T-helper 1 cell treated with Interleukin-12 subunit alpha and Interleukin-12 subunit beta and Interleukin-4 antibody, amounts not matched to agents 30 ng/mL and 1 ng/mL, for 36 hours (primary cell): ENCODE measurements around the gene RNLS. TPM values are rescaled to one million over a fixed set of nuclear protein-coding genes. Genes with fewer than 3 reads are reported as not detected.
"Not testable (repeated sequence)": the region's sequence is repeated elsewhere in the genome, so short reads cannot be mapped to it uniquely, and the experiment has no call there.

Experiments
- intact Hi-C: fragments of 100-400 bp; cut with micrococcal nuclease; formaldehyde crosslinking; loops from one replicate; pipeline ENCODE4 v1.15.1; 2024
- total RNA-seq: library from RNA; stranded (reverse); gene quantifications from 2 replicates; pipeline ENCODE4 v1.2.3, GENCODE V29; 2022

Gene RNLS
- total RNA-seq, 1 donor from 2014 or later = 2.1 TPM

DNA sequence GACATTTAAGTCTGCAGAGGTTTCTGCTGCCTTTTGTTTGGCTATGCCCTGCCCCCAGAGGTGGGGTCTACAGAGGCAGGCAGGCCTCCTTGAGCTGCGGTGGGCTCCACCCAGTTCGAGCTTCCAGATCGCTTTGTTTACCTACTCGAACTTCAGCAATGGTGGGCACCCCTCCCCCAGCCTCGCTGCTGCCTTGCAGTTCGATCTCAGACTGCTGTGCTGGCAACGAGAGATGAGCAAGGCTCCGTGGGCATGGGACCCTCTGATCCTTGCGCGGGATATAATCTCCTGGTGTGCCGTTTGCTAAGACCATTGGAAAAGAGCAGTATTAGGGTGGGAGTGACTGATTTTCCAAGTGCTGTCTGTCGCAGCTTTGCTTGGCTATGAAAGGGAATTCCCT is 227.4 kb downstream of the RNLS start:
- intact Hi-C loops = not testable (repeated sequence)

- intact Hi-C loops = no loop called here
These were observed 235.4 kb downstream of the RNLS start for GRCh38 chr10:88347597-88348304.

DNA sequence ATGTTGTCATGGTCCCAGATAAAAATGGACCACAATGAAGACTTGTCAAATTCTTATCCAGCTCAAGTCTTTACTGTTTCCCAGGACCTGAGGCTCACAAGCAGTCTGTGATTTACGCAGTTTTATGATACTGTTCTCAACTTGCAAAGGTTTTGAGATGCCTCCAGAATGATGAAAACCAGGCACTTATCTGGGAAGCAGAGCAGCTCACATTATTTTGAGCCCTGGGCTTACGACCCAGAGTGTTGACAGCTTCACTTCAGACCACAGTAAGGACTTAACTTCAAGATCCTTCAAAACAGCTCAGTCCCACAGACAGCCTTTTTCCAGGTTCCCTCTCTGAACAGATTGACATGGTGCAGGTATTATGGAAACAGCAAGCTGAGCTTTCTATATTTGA is 236.1 kb downstream of the RNLS start:
- intact Hi-C loops = no loop called here

DNA sequence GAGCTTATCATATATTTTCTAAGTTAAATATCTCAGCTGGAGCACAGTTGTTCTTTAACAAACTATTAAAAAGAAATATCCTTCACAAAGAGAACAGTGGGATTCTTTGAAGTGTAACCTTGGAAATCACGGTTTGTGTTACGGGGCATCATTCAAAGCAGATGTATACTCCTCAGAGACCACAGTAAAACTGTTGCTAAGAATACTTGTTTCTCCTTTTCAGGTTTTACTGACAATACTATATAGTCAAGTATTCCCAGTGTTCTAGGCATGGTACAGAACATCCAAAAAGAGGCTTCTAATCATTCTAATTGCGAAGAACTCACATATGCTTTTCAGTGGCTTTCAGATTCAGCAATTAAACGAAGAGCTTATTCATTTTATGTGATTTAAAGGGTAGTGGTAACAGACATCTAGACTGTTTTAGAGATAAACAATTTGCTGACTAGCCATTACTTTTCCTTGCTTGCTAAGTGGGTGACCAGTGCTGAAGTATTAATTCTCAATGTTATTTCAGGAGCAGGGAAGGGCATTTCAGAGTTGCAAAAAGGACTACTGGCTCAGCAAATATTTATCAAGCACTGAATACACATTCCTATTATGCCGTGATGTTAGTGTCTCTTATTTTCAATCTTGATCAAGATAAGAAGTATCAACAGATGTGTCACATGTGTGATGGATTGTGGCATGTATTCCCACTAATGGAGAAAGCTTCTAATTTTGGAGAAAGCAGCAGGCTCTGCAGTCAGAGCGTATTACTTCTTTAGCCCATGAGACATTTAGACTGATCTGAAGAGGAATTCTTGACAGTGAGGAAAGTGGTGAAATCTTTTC is 236.8 kb downstream of the RNLS start:
- intact Hi-C loops = no loop called here

- intact Hi-C loops = no loop called here
These were observed 239.2 kb downstream of the RNLS start for GRCh38 chr10:88343761-88344484.

DNA sequence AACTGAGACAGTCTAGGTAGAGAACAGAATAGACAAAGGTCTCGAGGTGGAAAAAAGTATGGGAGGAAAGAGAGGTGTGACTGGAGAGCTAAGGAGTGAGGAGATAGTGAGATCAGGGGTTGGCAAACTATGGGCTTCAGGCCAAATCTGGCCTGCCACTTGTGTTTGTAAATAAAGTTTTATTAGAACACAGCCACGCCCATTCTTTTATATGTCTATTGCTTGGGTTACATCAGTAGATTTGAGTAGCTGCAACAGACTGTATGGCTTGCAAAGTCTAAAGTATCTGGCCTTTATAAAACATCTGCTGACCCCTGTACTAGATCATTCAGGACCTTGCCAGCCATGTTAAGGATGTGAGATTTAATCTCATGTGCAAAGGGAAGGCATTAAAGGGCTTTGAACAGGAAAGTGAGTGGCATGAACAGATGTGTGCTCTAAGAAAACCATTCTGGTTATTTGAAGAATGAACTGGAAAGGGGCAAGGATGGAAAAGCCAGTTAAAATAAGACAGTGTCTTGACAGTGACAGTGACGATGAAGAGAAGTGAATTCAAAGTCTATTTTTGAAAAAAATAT is 240.3 kb downstream of the RNLS start:
- intact Hi-C loops = no loop called here

DNA sequence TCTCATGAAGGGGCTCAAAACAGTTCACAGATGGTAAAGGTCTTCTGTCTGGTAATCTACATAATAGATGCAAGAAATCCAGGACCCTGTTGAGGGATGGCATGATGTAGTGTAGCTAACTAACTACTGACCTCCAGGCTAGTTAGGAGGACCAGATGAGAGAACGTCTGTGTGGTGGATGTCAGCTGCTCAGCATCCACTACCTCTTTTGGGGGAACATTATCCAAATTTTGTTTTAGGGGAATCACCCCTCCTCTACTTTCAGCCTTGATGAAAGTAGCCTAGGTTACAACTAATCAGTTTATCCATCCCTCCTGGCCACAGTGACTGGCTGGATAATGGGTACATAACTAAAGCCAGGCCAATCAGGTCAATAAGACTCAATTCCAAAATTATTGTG is 246.0 kb downstream of the RNLS start:
- intact Hi-C loops = no loop called here

- intact Hi-C loops = no loop called here
These were observed 246.8 kb downstream of the RNLS start for GRCh38 chr10:88336334-88336733.

- intact Hi-C loops = no loop called here
These were observed 249.9 kb downstream of the RNLS start for GRCh38 chr10:88333248-88333630.

DNA sequence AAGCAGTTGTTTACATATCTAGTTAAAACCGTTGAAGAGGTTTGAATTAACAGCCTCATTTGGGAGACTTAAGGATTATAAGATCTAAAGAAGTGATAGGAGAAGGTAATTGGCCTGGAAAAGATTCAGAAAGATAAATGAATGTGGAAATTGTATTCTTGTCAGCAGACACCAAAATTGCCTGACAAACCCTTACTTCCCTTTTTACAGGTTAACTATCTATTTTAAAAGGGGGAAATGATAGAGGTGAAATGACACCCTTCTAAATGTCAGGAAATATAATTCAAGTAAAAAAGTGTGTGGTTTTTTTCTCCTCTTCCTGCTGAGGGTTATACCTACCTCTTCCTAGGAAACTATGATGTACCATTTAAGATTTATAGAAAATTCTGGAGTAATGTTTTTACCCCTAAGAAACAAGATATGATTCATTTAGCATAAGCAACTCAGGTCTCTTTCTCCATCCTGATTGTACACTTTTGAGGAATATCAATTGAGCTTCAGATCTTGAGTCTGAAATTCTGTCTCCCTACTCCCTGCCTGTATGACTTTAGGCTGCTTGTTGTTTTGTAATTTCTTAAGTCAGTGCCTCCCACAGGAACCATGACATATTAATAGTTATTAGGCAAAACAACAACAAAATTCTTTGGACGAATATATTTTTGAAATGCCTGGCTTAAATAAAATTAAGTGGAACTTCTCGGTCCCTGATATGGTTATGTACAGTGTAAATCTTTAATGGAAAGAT is 250.4 kb downstream of the RNLS start:
- intact Hi-C loops = no loop called here

DNA sequence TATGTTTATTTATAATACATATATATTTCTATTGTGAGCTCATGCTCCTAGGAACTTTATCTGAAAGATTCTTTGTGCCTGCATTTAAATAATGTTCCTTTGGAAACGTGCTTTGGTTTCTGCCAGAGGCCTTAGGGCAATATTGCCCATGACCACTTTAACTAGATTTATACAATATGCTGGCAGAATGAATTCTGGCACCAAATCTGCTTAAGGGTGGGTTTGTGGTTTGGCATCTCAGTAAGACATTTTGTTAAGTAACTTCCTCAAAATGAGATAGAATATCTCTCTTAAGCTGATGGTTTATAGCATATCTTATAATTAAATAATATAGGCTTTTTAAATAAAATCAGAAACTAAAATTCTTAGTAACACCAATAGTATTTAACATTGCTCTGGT is 252.9 kb downstream of the RNLS start:
- intact Hi-C loops = no loop called here

DNA sequence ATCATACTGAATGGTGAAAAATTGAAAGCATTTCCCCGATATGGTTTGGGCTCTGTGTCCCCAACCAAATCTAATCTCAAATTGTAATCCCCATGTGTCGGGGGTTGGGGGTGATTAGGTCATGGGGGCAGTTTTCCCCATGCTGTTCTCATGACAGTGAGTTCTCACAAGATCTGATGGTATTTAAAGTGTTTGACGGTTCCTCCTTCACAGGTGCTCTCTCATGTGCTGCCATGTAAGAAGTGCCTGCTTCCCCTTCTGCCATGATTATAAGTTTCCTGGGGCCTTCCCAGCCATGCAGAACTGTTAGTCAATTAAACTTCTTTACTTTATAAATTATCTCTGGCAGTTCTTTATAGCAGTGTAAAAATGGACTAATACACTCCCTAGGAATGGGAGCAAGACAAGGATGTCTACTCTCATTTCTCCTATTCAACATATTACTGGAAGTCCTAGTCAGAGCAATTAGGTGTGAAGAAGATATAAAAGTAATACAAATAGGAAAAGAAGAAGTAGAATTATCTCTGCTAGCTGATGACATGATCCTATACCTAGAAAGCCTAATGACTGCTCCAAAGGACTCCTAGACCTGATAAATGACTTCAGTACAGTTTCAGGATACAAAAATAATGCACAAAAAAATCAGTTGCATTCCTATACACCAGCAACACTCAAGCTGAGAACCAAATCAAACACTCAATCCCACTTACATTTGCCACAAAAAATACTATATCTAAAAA is 260.6 kb downstream of the RNLS start:
- intact Hi-C loops = no loop called here

DNA sequence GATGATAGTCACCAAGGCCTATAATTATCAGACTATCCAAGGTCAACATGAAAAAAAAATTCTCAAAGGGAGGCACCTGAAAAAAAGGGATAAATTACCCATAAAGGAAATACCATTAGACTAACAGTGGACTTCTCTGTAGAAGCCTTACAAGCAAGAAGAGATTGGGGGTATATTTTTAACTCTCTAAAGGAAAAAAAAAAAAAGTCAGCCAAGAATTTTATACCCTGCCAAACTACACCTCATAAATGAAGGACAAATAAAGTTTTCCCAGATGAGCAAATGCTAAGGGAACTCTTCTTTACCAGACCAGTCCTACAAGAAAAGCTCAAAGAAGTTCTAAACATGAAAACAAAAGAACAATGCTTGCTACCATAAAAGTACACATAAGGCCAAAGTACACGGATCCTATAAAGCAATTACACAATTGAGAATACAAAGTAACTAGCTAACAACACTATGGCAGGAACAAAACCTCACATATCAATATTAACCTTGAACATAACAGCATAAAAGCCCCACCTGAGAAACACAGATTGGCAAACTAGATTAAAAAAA is 263.1 kb downstream of the RNLS start:
- intact Hi-C loops = loop anchor here (2.0 kb wide), 1 partner anchor 49 kb away; no protein-coding TSS in a partner anchor

DNA sequence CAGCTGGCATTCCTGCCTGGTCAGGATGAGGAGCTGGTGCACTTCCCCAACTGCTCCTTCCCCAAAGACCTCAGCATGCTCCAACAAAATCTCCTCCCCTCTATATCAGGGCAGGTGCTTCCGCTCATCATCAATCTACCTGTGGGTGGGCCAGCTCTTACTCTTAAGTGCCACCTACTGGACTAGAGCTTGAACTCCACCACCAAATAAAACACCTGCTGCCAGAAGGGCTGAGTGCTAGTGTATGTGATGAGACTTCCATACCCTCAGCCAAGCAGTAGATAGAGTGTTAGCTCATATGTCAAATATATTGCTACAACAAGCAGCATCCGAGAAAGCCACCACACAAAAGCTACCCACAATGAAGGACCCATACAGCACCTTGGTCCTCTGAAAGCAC is 264.3 kb downstream of the RNLS start:
- intact Hi-C loops = no loop called here

DNA sequence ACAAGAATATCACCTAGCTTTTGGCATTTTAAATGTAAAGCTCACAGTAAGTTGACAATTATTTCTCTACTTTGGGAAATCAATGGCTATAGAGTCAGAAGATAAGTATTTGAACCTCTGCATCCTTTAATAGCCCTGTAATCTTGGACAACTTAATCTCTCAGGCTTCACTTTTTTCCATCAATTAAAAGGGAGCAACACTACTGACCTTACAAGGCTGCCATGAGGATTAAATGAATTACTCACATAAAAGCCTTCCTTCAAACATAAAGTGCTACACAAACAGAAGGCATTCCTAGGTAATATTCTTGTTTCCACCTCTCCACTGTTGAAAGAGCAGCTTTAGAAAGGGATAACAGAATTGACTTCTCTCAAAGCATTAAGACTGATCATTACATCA is 266.0 kb downstream of the RNLS start:
- intact Hi-C loops = no loop called here

DNA sequence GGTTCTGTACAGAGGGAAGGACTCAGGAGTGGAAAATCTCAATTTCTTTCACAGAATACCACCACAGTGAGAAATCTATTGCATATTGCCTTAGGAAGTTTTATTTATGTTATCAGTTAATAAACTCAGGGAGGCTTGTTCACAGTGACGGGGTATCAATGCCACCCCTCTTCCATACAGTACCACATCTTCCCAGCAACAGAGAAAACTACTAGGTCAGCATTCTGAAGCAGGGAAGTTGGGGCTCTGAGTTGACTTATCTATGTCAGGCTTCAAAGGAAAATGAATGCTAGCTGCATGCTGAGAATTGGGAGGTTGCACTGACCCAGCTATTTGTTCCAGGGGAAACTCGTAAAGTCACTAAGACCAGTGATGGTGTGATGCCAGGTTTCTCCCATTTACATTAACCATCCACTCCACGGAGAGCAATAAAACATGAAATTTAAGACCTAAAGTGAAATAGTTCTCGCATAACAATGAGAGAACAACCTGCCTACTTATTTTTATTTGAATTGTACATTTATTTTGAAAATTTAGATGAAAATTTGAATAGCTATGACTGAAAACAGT is 266.7 kb downstream of the RNLS start:
- intact Hi-C loops = no loop called here

DNA sequence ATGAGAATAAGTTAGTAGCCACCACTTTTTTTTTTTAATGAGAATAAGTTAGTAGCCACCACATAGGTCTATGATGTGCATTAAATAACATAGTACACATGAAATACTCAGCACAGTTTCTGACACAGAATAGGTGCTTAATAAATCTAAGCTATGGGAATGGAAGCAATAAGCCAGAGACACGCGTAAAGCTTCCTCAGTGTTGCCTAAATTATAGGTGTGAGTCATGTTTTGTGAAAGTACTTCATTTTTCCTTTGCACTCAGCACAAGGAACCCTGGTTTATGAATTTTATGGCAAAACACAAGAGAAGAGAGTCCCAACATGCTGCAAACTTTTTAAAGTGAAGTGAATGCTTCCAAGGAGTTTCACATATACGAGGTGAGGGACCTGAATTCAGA is 267.4 kb downstream of the RNLS start:
- intact Hi-C loops = no loop called here

DNA sequence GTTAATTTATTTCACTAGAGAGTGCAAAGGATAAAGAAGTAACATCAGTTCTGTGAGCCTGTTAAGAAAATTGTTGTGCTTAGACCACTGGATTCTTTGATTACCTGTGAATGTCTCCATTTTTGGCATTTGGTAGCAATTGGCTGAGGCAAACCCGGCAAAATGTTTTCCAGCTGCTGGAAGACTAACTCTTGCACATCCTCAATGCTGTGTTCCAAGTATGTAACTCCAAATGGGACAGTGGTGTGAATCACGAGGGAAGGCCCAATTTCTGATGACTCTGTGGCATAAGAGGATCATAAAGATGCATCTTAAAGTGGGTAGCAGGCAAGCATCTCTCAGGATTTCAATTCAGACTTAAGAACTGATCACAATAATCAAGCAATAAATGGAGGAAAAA is 268.8 kb downstream of the RNLS start:
- intact Hi-C loops = no loop called here

DNA sequence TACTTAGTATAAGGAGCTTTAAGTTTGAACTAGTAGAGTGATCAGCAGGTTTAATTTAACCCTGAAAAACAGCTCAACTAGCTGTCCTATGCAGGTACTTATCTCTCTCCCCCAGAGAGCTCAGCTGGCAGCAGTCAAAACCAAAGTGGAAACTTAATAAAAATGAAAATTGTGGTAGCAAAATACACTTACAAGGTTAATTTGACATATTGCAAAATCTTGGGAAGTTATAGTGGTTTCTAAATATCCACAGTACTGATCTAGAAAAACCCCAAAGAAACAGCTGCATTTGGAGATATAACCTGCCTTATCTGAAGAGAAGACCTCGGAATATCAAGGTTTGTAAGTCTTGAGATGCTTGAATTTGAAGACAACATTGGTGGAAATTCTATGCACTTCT is 269.2 kb downstream of the RNLS start:
- intact Hi-C loops = no loop called here

DNA sequence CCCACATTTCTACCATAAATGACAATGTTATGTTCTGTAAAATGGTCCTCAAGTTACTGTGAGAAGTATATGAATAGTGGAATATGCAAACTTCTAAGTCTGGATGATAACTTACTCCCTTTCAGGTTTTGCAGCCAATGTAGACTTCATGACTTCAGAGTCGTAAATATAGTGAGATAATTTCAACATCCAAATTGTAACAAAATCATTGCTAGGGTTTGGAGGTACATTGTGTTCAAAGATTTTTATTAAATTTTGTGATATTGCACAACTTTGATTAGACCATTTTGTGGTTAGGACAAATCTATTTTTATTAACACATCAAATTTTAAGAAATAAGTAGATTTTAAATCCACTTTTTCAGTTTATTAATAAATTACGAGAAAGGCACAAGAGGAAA is 270.3 kb downstream of the RNLS start:
- intact Hi-C loops = no loop called here
